PC-9 (cell line): ENCODE measurements around the gene LDHA. TPM values are rescaled to one million over a fixed set of nuclear protein-coding genes. Genes with fewer than 3 reads are reported as not detected.

Experiments used
- BruUV-seq: library from RNA; stranded (reverse); fragments of 400-500 nt; replicated peaks from 2 replicates; lab custom pipeline; 2021; lab: Mats Ljungman, UMichigan
- CTCF ChIA-PET: fragments of 300-600 bp; sonication (Branson Sonifier 250); formaldehyde crosslinking; loops from one replicate; lab custom pipeline; 2022; ENCODE audit warnings: antibody characterized with exemption; lab: Charles Lee
- POLR2A ChIA-PET: fragments of 300-600 bp; sonication (Branson Sonifier 250); formaldehyde crosslinking; loops from one replicate; lab custom pipeline; 2022; ENCODE audit warnings: antibody characterized with exemption; ENCODE audit not compliant: unreplicated experiment; lab: Charles Lee
- DNase-seq, 2 experiments: peaks; one replicate each; pipeline versions ENCODE4 v3.0.0 to v3.0.0-alpha.2; 2015 to 2022; ENCODE audit warnings: mixed read lengths in 1 of 2
- H2AFZ ChIP-seq: fragments of 200-600 bp; sonication (generic); 2 replicates; pipeline ENCODE4 v1.8.1; 2017; ENCODE audit warnings: antibody characterized with exemption
- H3F3A ChIP-seq: fragments of 200-600 bp; sonication (generic); 2 replicates; pipeline ENCODE4 v1.8.1; 2017; ENCODE audit warnings: antibody characterized with exemption, mild to moderate bottlenecking, low read depth; ENCODE audit not compliant: insufficient read depth
- H3K27ac ChIP-seq: fragments of 200-600 bp; sonication (generic); 2 replicates; pipeline ENCODE4 v1.6.1; 2016; ENCODE audit warnings: mixed run types
- H3K27me3 ChIP-seq: fragments of 200-600 bp; sonication (generic); 2 replicates; pipeline ENCODE4 v1.6.1; 2016; ENCODE audit warnings: low read depth, mixed run types; ENCODE audit not compliant: insufficient read depth
- H3K36me3 ChIP-seq: fragments of 200-600 bp; sonication (generic); 2 replicates; pipeline ENCODE4 v1.6.1; 2016; ENCODE audit warnings: low read depth, mixed run types
- H3K4me1 ChIP-seq: fragments of 200-600 bp; sonication (generic); replicated peaks from 2 replicates; pipeline ENCODE4 v1.6.1; 2016; ENCODE audit warnings: mixed run types; ENCODE audit not compliant: insufficient read depth
- H3K4me2 ChIP-seq: fragments of 200-600 bp; sonication (generic); 2 replicates; pipeline ENCODE4 v1.6.1; 2017; ENCODE audit warnings: mixed run types
- H3K4me3 ChIP-seq: fragments of 200-600 bp; sonication (generic); 2 replicates; pipeline ENCODE4 v1.6.1; 2016; ENCODE audit warnings: mixed run types
- H3K79me2 ChIP-seq: fragments of 200-600 bp; sonication (generic); 2 replicates; pipeline ENCODE4 v1.6.1; 2017; ENCODE audit warnings: low read depth, mixed run types
- H3K9me2 ChIP-seq: fragments of 200-600 bp; sonication (generic); 2 replicates; pipeline ENCODE4 v1.8.1; 2017; ENCODE audit warnings: mild to moderate bottlenecking; ENCODE audit not compliant: insufficient read depth
- H3K9me3 ChIP-seq: fragments of 200-600 bp; sonication (generic); 2 replicates; pipeline ENCODE4 v1.8.1; 2016; ENCODE audit warnings: low read depth; ENCODE audit not compliant: insufficient read depth
- H4K20me1 ChIP-seq: fragments of 200-600 bp; sonication (generic); 2 replicates; pipeline ENCODE4 v1.8.1; 2017; ENCODE audit not compliant: insufficient read depth
- EZH2 ChIP-seq: fragments of 200-600 bp; sonication (generic); IDR thresholded peaks from 2 replicates; pipeline ENCODE4 v1.8.0; 2017; ENCODE audit warnings: antibody characterized with exemption, low read depth
- intact Hi-C: fragments of 100-400 bp; cut with micrococcal nuclease; formaldehyde crosslinking; loops from one replicate; pipeline ENCODE4 v1.10.0; 2022; ENCODE audit not compliant: unreplicated experiment
- microRNA-seq: library from miRNA; unstranded; fragments of <30 nt; microRNA quantifications from one replicate; pipeline ENCODE4 v1.2.0, GENCODE V29; 2021; ENCODE audit warnings: borderline number of aligned reads, borderline replicate concordance
- total RNA-seq: library from RNA; stranded (reverse); gene quantifications from 2 replicates; pipeline ENCODE4 v1.2.3, GENCODE V29; 2021
- TF ChIP-seq, protein P1 (sequence below): fragments of 200-600 bp; sonication (generic); conservative IDR thresholded peaks from 2 replicates; pipeline ENCODE4 v1.6.1; 2017; ENCODE audit warnings: mixed run types, antibody characterized with exemption, mild to moderate bottlenecking, moderate library complexity

The LDHA gene
- total RNA-seq, 1 experiment from 2014 or later, result 962 TPM

DNA sequence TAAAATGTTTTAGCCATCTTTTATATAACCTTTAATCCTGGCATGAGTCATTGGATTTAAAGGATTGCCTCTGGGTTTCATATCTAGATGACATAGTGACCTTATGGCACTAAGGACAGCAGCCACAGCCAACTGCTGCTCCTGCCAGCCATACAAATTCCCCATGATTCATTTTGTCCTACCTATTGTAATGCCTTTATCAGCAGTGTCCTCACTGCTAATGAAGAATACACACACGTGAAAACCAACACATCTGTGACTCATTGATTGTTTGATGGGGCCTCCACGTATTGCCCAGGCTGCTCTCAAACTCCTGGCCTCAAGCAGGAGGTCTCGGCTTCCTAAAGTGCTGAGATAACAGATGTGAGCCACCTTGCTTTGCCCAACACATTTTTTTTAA is 63.1 kb downstream of the LDHA start:
- intact Hi-C loops, result no loop called here
- BruUV-seq, result no TSS peak
- no peaks in the 10 kb centered on the region for H4K20me1 ChIP-seq
- no peaks in the 10 kb centered on the region for H3K36me3 ChIP-seq
- no peaks in the 10 kb centered on the region for H3K27me3 ChIP-seq
- no peak for TF ChIP-seq EZH2
- TF ChIP-seq, protein P1, sequence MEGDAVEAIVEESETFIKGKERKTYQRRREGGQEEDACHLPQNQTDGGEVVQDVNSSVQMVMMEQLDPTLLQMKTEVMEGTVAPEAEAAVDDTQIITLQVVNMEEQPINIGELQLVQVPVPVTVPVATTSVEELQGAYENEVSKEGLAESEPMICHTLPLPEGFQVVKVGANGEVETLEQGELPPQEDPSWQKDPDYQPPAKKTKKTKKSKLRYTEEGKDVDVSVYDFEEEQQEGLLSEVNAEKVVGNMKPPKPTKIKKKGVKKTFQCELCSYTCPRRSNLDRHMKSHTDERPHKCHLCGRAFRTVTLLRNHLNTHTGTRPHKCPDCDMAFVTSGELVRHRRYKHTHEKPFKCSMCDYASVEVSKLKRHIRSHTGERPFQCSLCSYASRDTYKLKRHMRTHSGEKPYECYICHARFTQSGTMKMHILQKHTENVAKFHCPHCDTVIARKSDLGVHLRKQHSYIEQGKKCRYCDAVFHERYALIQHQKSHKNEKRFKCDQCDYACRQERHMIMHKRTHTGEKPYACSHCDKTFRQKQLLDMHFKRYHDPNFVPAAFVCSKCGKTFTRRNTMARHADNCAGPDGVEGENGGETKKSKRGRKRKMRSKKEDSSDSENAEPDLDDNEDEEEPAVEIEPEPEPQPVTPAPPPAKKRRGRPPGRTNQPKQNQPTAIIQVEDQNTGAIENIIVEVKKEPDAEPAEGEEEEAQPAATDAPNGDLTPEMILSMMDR, result no peak
- H2AFZ ChIP-seq, result no peak overlapping the region
- H3K79me2 ChIP-seq, result no peaks in the 10 kb centered on the region
- peaks cover 17% of the 10 kb centered on the region; the same call in 1 of the 2 replicates for H3F3A ChIP-seq
- H3K9me2 ChIP-seq, result no peaks in the 10 kb centered on the region
- peak; percentile 48 to 94 for DNase-seq
- POLR2A ChIA-PET, result interaction anchor here (0.6 kb wide), 1 partner anchor 1587 kb away, joined by 3 read pairs; no protein-coding TSS in a partner anchor
- no peak overlapping the region for H3K27ac ChIP-seq
- H3K4me1 ChIP-seq, result peaks cover 25% of the 10 kb centered on the region
- H3K4me2 ChIP-seq, result peak overlapping the region; percentile 18
- H3K4me3 ChIP-seq, result no peak overlapping the region
- CTCF ChIA-PET, result interaction anchor here (0.6 kb wide), 1 partner anchor 195 kb away, joined by 3 read pairs; no protein-coding TSS in a partner anchor
- no peaks in the 10 kb centered on the region for H3K9me3 ChIP-seq

Small RNA genes lying within 50 kb of the gene (microRNA-seq; reads per million reads assigned to microRNA genes)
- gene MIR3159, result not detected

Other genes starting within 250 kb of the LDHA start
- not detected in 2 replicates for gene MRGPRX4, start 221.7 kb upstream of the LDHA start, total RNA-seq
- not detected in 2 replicates for gene SAA4, start 157.8 kb upstream of the LDHA start, total RNA-seq
- gene SAA2, start 145.9 kb upstream of the LDHA start, total RNA-seq, result 1.2 TPM in 1 of 2 replicates, not detected in the other
- 1.9 TPM in 1 of 2 replicates, not detected in the other for gene SAA1, start 128.3 kb upstream of the LDHA start, total RNA-seq
- 35.2 and 39.2 TPM in 2 replicates for gene HPS5, start 72.4 kb upstream of the LDHA start, total RNA-seq
- gene GTF2H1, start 72.0 kb upstream of the LDHA start, total RNA-seq, result 72.9 and 89.1 TPM in 2 replicates
- gene LDHC, start 17.8 kb downstream of the LDHA start, total RNA-seq, result not detected in 2 replicates
- not detected in 2 replicates for gene LDHAL6A, start 61.3 kb downstream of the LDHA start, total RNA-seq
- gene TSG101, start 132.4 kb downstream of the LDHA start, total RNA-seq, result 81.1 and 97.1 TPM in 2 replicates
- 20.2 and 31.6 TPM in 2 replicates for gene UEVLD, start 194.2 kb downstream of the LDHA start, total RNA-seq
- 5.8 and 7.9 TPM in 2 replicates for gene MISFA, start 205.2 kb downstream of the LDHA start, total RNA-seq
- 22.3 and 23.7 TPM in 2 replicates for gene SPTY2D1, start 239.8 kb downstream of the LDHA start, total RNA-seq